Uterus (tissue), 4 donors: ENCODE results near the gene NPAS2. TPM values are rescaled to one million over a fixed set of nuclear protein-coding genes. Genes with fewer than 3 reads are reported as not detected.

Experiments used
- DNase-seq, 2 donors: peaks; one replicate each; pipeline ENCODE4 v3.0.0-alpha.2; 2019 to 2020
- H3K27ac ChIP-seq, 2 donors: fragments of 200-600 bp; sonication (generic); 1 replicate in 1 of 2; 2 replicates in 1 of 2; pipeline ENCODE4 v1.5.1; 2016 to 2018
- H3K27me3 ChIP-seq, 2 donors: fragments of 200-600 bp; sonication (generic); one replicate each; pipeline ENCODE4 v1.5.1; 2018 to 2019; ENCODE audit warnings: control low read depth in 1 of 2
- H3K36me3 ChIP-seq, 2 donors: fragments of 200-600 bp; sonication (generic); one replicate each; pipeline ENCODE4 v1.5.1; 2019; ENCODE audit warnings: control low read depth in 1 of 2
- H3K4me1 ChIP-seq, 2 donors: fragments of 200-600 bp; sonication (generic); one replicate each; pipeline ENCODE4 v1.5.1; 2018 to 2019; ENCODE audit warnings: control low read depth in 1 of 2
- H3K4me3 ChIP-seq, 2 donors: fragments of 200-600 bp; sonication (generic); 1 replicate in 1 of 2; 2 replicates in 1 of 2; pipeline ENCODE4 v1.5.1; 2018 to 2019; ENCODE audit warnings: mild to moderate bottlenecking in 1 of 2
- H3K9me3 ChIP-seq, 2 donors: fragments of 200-600 bp; sonication (generic); one replicate each; pipeline ENCODE4 v1.5.1; 2019; ENCODE audit warnings: control low read depth in 1 of 2
- POLR2A ChIP-seq, 2 donors: fragments of 450-650 bp; IDR thresholded peaks; one replicate each; pipeline ENCODE4 v1.6.1; 2016; ENCODE audit warnings: antibody characterized with exemption in 2 of 2, mild to moderate bottlenecking in 1 of 2, moderate library complexity in 1 of 2
- intact Hi-C: fragments of 100-400 bp; cut with DNase I; formaldehyde crosslinking; loops from one replicate; pipeline ENCODE4 v1.15.1; 2023; ENCODE audit warnings: low total_unique reads
- total RNA-seq, 4 donors: library from RNA; depleted of rRNA in 3 of 4; stranded (reverse); fragments of >200 nt in 3 of 4; gene quantifications; one replicate each; pipeline versions ENCODE4 v1.1.0 to v1.2.4, GENCODE V29; 2014 to 2023
- TF ChIP-seq, protein P1 (sequence below), 4 experiments: fragments of 200-600 bp in 2 of 4; fragments of 450-650 bp in 2 of 4; sonication (generic) in 2 of 4; IDR thresholded peaks; one replicate each; pipeline ENCODE4 v1.5.1; 2016 to 2019; ENCODE audit warnings: antibody characterized with exemption in 4 of 4, mild to moderate bottlenecking in 2 of 4, moderate library complexity in 1 of 4
- donor health status: DM: yes; HTN: yes; CAD: no.

NPAS2 gene
- total RNA-seq, 4 donors from 2014 or later, result 5.6 to 66.5 (median 24.9) TPM

DNA sequence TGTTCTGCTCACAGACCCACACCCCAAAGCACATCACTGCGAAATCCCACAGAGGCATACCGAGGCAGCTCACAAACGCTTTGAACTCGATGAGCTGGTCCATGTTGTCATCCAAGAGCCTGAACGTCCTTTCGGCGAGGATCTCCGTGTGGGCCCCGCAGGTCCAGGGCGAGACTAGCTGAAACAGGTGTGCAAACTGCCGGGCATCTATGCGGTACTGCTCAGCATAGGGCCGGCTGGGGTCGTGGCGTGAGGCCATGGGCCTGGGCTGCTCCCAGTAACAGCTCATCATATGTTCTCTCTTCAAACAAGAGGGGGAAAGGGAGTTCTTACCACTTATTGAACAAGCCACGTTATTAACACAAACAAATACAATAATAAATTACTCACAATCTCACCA is 202.3 kb downstream of the NPAS2 start:
- no peaks in the 10 kb centered on the region for H3K27me3 ChIP-seq
- no peaks in the 10 kb centered on the region for H3K9me3 ChIP-seq
- no peak overlapping the region for H3K4me3 ChIP-seq
- no peak overlapping the region for H3K27ac ChIP-seq
- intact Hi-C loops, result no loop called here
- DNase-seq, result no peak
- no peak for TF ChIP-seq POLR2A (IDR thresholded peaks at IDR 0.05)
- TF ChIP-seq, protein P1, sequence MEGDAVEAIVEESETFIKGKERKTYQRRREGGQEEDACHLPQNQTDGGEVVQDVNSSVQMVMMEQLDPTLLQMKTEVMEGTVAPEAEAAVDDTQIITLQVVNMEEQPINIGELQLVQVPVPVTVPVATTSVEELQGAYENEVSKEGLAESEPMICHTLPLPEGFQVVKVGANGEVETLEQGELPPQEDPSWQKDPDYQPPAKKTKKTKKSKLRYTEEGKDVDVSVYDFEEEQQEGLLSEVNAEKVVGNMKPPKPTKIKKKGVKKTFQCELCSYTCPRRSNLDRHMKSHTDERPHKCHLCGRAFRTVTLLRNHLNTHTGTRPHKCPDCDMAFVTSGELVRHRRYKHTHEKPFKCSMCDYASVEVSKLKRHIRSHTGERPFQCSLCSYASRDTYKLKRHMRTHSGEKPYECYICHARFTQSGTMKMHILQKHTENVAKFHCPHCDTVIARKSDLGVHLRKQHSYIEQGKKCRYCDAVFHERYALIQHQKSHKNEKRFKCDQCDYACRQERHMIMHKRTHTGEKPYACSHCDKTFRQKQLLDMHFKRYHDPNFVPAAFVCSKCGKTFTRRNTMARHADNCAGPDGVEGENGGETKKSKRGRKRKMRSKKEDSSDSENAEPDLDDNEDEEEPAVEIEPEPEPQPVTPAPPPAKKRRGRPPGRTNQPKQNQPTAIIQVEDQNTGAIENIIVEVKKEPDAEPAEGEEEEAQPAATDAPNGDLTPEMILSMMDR (IDR thresholded peaks at IDR 0.05), result no peak
- no peaks in the 10 kb centered on the region for H3K4me1 ChIP-seq
- no peaks in the 10 kb centered on the region for H3K36me3 ChIP-seq

DNA sequence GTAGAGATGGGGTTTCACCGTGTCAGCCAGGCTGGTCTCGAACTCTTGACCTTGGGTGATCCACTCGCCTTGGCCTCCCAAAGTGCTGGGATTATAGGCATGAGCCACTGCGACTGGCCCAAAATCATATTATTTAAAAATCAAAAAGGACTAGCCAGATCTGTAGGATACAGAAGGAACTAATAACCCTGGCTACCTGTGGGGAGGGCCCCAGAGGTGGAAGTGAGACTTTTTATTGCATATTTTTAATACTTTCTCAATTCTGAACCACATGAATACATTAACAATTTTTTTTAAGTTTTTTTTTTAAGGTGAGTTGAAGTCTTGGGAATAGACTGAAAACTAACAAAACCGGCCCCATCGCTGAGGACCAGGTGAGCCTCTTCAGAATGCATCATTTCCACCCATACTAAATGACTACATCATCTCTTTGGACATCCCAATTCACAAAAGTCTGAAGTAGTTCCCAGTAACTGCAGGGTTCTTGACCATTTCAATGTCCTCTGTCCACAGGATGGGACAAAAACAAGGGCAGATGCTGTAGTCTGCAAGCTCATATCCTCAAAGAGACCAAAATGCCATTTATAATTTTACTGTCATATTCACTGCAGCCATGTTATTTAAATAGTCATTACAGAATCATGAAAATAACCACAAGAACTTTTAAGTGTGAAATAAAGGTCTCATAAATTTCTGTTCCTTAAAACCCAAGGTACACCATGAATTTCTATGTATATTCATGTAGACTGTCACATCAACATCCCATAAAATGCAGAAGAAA is 203.6 kb downstream of the NPAS2 start:
- TF ChIP-seq, protein P1 (IDR thresholded peaks at IDR 0.05), result no peak
- TF ChIP-seq POLR2A (IDR thresholded peaks at IDR 0.05), result no peak
- no peaks in the 10 kb centered on the region for H3K36me3 ChIP-seq
- DNase-seq, result no peak
- intact Hi-C loops, result no loop called here
- H3K27me3 ChIP-seq, result no peaks in the 10 kb centered on the region
- H3K4me1 ChIP-seq, result no peaks in the 10 kb centered on the region
- no peaks in the 10 kb centered on the region for H3K9me3 ChIP-seq
- H3K27ac ChIP-seq, result no peak overlapping the region
- no peak overlapping the region for H3K4me3 ChIP-seq

DNA sequence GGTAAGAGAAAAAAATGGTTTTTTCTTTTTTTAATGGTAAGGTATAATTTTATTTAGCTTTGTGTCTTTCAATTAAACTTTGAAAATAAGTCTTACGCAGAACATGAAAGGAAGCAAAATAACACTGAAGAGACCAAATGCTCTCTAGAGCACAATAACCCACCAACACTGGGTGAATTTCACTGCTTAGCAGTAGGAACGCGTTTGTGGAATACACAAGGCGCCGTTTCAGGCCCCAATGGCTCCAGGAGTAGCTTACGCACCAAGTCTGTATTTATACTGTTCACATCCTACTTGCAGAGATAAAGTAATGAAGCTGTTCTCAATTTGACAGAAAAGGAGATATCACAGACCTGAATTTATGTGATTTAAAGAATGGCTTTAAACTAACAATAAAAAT is 205.6 kb downstream of the NPAS2 start:
- Histone ChIP-seq H3K36me3 (no peaks in the 10 kb centered on the region), H3K27me3 (no peaks in the 10 kb centered on the region), H3K27ac (no peak overlapping the region), H3K4me3 (no peak overlapping the region), H3K9me3 (no peaks in the 10 kb centered on the region), H3K4me1 (no peaks in the 10 kb centered on the region)
- TF ChIP-seq, protein P1 (IDR thresholded peaks at IDR 0.05), result no peak
- no peak for TF ChIP-seq POLR2A (IDR thresholded peaks at IDR 0.05)
- intact Hi-C loops, result no loop called here
- no peak for DNase-seq

DNA sequence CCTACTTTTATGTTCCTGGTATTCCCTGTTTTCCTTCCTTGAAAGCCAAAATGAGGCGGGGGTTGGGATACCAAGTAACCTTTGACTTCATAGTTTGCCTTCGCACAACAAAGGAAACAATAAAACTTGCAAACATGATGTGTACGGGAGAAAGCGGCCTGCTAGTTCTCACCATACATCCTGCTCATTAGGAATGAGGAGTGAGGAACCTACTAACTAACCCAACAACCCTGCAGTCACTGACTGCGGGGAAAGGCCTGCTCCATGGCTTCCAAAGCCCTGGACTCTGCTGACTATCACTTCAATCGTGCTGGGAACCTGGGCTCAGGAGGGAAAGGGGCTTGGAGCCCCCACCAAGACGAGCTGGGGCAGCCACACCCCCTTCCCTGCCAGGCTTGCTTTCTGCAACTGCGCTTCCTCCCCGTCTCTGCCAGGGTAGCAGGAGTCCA is 206.3 kb downstream of the NPAS2 start:
- intact Hi-C loops, result no loop called here
- Histone ChIP-seq H3K4me3 (no peak overlapping the region), H3K27me3 (no peaks in the 10 kb centered on the region), H3K9me3 (no peaks in the 10 kb centered on the region), H3K4me1 (no peaks in the 10 kb centered on the region), H3K27ac (no peak overlapping the region), H3K36me3 (no peaks in the 10 kb centered on the region)
- no peak for TF ChIP-seq POLR2A (IDR thresholded peaks at IDR 0.05)
- TF ChIP-seq, protein P1 (IDR thresholded peaks at IDR 0.05), result no peak
- DNase-seq, result no peak

DNA sequence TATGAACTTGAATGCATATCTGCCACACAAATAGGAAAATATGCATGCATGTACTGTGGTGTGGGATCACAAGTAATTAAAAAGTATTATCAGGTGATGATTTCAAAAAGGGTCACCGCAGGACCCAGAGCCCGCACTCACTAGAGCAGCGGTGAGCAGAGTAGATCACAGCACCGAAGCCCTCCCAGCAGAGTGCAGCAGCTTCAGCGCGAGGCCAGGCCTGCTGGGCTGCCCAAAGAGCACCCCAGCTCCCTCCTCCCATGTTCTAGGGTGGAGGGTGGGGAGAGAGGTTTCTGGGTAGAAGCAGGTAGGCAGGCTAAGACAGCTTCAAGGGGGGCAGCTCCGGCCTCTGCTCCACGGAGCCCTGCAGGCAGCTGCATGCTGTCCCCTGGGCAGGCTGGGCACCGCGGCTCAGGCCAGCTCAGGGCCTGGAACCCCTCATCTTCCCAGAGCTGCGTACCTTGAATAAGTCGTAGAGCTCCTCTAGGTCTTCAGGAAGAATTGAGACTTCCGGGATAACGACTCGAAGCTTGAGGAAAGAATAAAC is 207.1 kb downstream of the NPAS2 start:
- H3K4me3 ChIP-seq, result no peak overlapping the region
- no peaks in the 10 kb centered on the region for H3K27me3 ChIP-seq
- TF ChIP-seq, protein P1 (IDR thresholded peaks at IDR 0.05), result no peak
- TF ChIP-seq POLR2A (IDR thresholded peaks at IDR 0.05), result no peak
- no peaks in the 10 kb centered on the region for H3K36me3 ChIP-seq
- H3K27ac ChIP-seq, result no peak overlapping the region
- intact Hi-C loops, result no loop called here
- no peak for DNase-seq
- no peaks in the 10 kb centered on the region for H3K4me1 ChIP-seq
- no peaks in the 10 kb centered on the region for H3K9me3 ChIP-seq
